WTC11 (cell line): ENCODE data around the gene DROSHA.

ENCODE experiments used
- CREB1 ChIP-seq: sonication (generic); formaldehyde crosslinking; IDR thresholded peaks from 2 replicates; pipeline ENCODE4 v1.8.0; 2023; ENCODE audit warnings: mild to moderate bottlenecking, missing genetic modification reagents
- IRF2 ChIP-seq: sonication (generic); formaldehyde crosslinking; IDR thresholded peaks from 2 replicates; pipeline ENCODE4 v1.8.0; 2022; ENCODE audit warnings: low read depth, missing genetic modification reagents, borderline replicate concordance
- JUN ChIP-seq: sonication (generic); formaldehyde crosslinking; IDR thresholded peaks from 2 replicates; pipeline ENCODE4 v1.8.0; 2023; ENCODE audit warnings: mild to moderate bottlenecking, missing genetic modification reagents
- KAT7 ChIP-seq: sonication (generic); formaldehyde crosslinking; IDR thresholded peaks from 2 replicates; pipeline ENCODE4 v1.8.1; 2023; ENCODE audit warnings: missing genetic modification reagents, mild to moderate bottlenecking, borderline replicate concordance
- MXD4 ChIP-seq: fragments of 250-450 bp; sonication (Bioruptor Pico); IDR thresholded peaks from 2 replicates; pipeline ENCODE4 v1.8.0; 2021; ENCODE audit warnings: mild to moderate bottlenecking, moderate library complexity, borderline replicate concordance
- NR2C2 ChIP-seq: sonication (generic); formaldehyde crosslinking; IDR thresholded peaks from 2 replicates; pipeline ENCODE4 v1.8.0; 2022; ENCODE audit warnings: mild to moderate bottlenecking, missing genetic modification reagents
- ZNF671 ChIP-seq: fragments of 250-450 bp; sonication (Bioruptor Pico); IDR thresholded peaks from 2 replicates; pipeline ENCODE4 v1.8.0; 2021; ENCODE audit warnings: mild to moderate bottlenecking
- TF ChIP-seq, protein P1 (sequence below): sonication (generic); formaldehyde crosslinking; conservative IDR thresholded peaks from 2 replicates; pipeline ENCODE4 v1.8.1; 2022; ENCODE audit warnings: mild to moderate bottlenecking, missing genetic modification reagents
- TF ChIP-seq, protein P2 (sequence below): fragments of 200-600 bp; IDR thresholded peaks from 2 replicates; pipeline ENCODE4 v1.8.0; 2022; ENCODE audit warnings: antibody characterized with exemption
- TF ChIP-seq, protein P3 (sequence below): sonication (generic); formaldehyde crosslinking; IDR thresholded peaks from 2 replicates; pipeline ENCODE4 v1.8.0; 2022; ENCODE audit warnings: mild to moderate bottlenecking, missing genetic modification reagents
- TF ChIP-seq, protein P4 (sequence below): sonication (generic); formaldehyde crosslinking; IDR thresholded peaks from 2 replicates; pipeline ENCODE4 v1.8.0; 2022; ENCODE audit warnings: mild to moderate bottlenecking, missing genetic modification reagents
- TF ChIP-seq, protein P5 (sequence below): sonication (generic); formaldehyde crosslinking; IDR thresholded peaks from 2 replicates; pipeline ENCODE4 v1.8.1; 2023; ENCODE audit warnings: mild to moderate bottlenecking, missing genetic modification reagents
- TF ChIP-seq, protein P6 (sequence below): sonication (generic); formaldehyde crosslinking; conservative IDR thresholded peaks from 2 replicates; pipeline ENCODE4 v1.8.1; 2023; ENCODE audit warnings: mild to moderate bottlenecking, low read depth, missing genetic modification reagents, moderate library complexity
- TF ChIP-seq, protein P7 (sequence below): sonication (generic); formaldehyde crosslinking; IDR thresholded peaks from 2 replicates; pipeline ENCODE4 v1.8.0; 2022; ENCODE audit warnings: mild to moderate bottlenecking, missing genetic modification reagents

DNA sequence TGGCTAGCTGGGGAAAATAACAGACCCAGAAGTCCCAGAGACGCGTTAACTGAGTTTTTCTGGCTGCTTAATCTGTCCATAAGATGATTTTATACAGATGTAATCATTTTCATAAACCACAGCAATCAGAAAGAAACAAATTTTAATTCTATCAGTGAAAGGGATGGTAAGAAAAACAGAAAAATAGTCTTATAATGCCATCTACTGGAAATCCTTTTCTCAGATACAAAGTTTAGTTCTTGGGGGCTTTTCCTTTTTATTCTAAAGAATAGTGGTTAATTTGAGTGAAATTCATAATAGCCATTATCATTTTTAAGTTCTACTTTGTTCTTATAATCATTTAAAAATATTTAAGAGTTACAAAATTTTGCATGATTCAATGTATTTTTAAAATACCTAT lies 44.4 kb downstream of the DROSHA start:
- TF ChIP-seq, protein P1, sequence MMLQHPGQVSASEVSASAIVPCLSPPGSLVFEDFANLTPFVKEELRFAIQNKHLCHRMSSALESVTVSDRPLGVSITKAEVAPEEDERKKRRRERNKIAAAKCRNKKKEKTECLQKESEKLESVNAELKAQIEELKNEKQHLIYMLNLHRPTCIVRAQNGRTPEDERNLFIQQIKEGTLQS (CRISPR knock-in tag) = no peak
- TF ChIP-seq, protein P2, sequence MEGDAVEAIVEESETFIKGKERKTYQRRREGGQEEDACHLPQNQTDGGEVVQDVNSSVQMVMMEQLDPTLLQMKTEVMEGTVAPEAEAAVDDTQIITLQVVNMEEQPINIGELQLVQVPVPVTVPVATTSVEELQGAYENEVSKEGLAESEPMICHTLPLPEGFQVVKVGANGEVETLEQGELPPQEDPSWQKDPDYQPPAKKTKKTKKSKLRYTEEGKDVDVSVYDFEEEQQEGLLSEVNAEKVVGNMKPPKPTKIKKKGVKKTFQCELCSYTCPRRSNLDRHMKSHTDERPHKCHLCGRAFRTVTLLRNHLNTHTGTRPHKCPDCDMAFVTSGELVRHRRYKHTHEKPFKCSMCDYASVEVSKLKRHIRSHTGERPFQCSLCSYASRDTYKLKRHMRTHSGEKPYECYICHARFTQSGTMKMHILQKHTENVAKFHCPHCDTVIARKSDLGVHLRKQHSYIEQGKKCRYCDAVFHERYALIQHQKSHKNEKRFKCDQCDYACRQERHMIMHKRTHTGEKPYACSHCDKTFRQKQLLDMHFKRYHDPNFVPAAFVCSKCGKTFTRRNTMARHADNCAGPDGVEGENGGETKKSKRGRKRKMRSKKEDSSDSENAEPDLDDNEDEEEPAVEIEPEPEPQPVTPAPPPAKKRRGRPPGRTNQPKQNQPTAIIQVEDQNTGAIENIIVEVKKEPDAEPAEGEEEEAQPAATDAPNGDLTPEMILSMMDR = no peak
- TF ChIP-seq, protein P3, sequence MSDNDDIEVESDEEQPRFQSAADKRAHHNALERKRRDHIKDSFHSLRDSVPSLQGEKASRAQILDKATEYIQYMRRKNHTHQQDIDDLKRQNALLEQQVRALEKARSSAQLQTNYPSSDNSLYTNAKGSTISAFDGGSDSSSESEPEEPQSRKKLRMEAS (CRISPR knock-in tag) = no peak
- TF ChIP-seq NR2C2 (CRISPR knock-in tag) (no peak), JUN (no peak), IRF2 (no peak), KAT7 (CRISPR knock-in tag) (no peak), CREB1 (CRISPR knock-in tag) (no peak), ZNF671 (CRISPR knock-in tag) (no peak), MXD4 (CRISPR knock-in tag) (no peak)
- TF ChIP-seq, protein P4, sequence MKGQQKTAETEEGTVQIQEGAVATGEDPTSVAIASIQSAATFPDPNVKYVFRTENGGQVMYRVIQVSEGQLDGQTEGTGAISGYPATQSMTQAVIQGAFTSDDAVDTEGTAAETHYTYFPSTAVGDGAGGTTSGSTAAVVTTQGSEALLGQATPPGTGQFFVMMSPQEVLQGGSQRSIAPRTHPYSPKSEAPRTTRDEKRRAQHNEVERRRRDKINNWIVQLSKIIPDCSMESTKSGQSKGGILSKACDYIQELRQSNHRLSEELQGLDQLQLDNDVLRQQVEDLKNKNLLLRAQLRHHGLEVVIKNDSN (CRISPR knock-in tag) = no peak
- TF ChIP-seq, protein P5, sequence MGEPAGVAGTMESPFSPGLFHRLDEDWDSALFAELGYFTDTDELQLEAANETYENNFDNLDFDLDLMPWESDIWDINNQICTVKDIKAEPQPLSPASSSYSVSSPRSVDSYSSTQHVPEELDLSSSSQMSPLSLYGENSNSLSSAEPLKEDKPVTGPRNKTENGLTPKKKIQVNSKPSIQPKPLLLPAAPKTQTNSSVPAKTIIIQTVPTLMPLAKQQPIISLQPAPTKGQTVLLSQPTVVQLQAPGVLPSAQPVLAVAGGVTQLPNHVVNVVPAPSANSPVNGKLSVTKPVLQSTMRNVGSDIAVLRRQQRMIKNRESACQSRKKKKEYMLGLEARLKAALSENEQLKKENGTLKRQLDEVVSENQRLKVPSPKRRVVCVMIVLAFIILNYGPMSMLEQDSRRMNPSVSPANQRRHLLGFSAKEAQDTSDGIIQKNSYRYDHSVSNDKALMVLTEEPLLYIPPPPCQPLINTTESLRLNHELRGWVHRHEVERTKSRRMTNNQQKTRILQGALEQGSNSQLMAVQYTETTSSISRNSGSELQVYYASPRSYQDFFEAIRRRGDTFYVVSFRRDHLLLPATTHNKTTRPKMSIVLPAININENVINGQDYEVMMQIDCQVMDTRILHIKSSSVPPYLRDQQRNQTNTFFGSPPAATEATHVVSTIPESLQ (CRISPR knock-in tag) = no peak
- TF ChIP-seq, protein P6, sequence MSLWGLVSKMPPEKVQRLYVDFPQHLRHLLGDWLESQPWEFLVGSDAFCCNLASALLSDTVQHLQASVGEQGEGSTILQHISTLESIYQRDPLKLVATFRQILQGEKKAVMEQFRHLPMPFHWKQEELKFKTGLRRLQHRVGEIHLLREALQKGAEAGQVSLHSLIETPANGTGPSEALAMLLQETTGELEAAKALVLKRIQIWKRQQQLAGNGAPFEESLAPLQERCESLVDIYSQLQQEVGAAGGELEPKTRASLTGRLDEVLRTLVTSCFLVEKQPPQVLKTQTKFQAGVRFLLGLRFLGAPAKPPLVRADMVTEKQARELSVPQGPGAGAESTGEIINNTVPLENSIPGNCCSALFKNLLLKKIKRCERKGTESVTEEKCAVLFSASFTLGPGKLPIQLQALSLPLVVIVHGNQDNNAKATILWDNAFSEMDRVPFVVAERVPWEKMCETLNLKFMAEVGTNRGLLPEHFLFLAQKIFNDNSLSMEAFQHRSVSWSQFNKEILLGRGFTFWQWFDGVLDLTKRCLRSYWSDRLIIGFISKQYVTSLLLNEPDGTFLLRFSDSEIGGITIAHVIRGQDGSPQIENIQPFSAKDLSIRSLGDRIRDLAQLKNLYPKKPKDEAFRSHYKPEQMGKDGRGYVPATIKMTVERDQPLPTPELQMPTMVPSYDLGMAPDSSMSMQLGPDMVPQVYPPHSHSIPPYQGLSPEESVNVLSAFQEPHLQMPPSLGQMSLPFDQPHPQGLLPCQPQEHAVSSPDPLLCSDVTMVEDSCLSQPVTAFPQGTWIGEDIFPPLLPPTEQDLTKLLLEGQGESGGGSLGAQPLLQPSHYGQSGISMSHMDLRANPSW (CRISPR knock-in tag) = no peak
- TF ChIP-seq, protein P7, sequence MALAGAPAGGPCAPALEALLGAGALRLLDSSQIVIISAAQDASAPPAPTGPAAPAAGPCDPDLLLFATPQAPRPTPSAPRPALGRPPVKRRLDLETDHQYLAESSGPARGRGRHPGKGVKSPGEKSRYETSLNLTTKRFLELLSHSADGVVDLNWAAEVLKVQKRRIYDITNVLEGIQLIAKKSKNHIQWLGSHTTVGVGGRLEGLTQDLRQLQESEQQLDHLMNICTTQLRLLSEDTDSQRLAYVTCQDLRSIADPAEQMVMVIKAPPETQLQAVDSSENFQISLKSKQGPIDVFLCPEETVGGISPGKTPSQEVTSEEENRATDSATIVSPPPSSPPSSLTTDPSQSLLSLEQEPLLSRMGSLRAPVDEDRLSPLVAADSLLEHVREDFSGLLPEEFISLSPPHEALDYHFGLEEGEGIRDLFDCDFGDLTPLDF (CRISPR knock-in tag) = no peak
